ENCODE data around the gene CCPG1.

DNA sequence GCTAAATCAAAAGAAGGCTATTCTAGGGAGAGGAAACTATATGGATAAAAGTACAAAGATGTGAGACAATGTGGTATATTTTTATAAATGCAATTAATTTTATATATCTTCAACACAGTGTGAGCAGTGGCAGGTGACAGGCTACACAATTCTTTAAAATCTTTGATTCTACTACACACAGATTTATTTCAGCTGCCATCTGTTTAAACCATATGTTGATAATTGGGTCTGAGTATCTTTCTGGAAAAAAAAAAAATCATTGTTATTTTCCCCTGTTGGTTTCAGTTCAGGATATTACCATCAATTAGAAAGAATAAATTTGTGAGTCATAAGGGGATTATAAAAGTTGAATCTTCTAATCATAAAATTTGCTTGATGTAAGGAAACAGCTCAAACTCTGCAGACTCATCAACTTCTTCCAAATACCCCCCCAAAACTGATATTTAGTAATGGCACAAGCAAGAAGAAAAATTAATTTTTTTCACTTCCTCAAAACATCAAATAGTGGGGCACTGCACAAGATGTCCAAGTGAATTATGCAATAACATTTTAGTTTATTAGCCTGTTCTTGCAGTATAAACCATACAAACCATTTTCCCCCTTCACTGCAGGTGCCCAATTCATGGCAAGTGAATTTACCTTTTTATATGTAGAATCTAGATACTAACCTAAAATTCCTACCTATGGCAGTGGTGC, 12.2 kb upstream of the CCPG1 start:
- TF ChIP-seq, protein P1, sequence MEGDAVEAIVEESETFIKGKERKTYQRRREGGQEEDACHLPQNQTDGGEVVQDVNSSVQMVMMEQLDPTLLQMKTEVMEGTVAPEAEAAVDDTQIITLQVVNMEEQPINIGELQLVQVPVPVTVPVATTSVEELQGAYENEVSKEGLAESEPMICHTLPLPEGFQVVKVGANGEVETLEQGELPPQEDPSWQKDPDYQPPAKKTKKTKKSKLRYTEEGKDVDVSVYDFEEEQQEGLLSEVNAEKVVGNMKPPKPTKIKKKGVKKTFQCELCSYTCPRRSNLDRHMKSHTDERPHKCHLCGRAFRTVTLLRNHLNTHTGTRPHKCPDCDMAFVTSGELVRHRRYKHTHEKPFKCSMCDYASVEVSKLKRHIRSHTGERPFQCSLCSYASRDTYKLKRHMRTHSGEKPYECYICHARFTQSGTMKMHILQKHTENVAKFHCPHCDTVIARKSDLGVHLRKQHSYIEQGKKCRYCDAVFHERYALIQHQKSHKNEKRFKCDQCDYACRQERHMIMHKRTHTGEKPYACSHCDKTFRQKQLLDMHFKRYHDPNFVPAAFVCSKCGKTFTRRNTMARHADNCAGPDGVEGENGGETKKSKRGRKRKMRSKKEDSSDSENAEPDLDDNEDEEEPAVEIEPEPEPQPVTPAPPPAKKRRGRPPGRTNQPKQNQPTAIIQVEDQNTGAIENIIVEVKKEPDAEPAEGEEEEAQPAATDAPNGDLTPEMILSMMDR (optimal IDR thresholded peaks at IDR 0.05 in 1 of 3, IDR thresholded peaks at IDR 0.05 in 1 of 3, conservative IDR thresholded peaks at IDR 0.05 in 1 of 3; ENCODE audit: extremely low read depth in 1 of 3, insufficient read depth in 2 of 3, low read length in 3 of 3), result no peak
- TF ChIP-seq EZH2 (IDR thresholded peaks at IDR 0.05; ENCODE audit: low read length), result no peak
